GM12872 (cell line): ENCODE data around the gene LYRM4.

Experiments
- TF ChIP-seq, protein P1 (sequence below): IDR thresholded peaks from 3 replicates; pipeline ENCODE4 v1.5.1; 2011; ENCODE audit warnings: low read depth, mild to moderate bottlenecking, low read length, moderate library complexity; ENCODE audit not compliant: insufficient read depth

The LYRM4 gene

DNA sequence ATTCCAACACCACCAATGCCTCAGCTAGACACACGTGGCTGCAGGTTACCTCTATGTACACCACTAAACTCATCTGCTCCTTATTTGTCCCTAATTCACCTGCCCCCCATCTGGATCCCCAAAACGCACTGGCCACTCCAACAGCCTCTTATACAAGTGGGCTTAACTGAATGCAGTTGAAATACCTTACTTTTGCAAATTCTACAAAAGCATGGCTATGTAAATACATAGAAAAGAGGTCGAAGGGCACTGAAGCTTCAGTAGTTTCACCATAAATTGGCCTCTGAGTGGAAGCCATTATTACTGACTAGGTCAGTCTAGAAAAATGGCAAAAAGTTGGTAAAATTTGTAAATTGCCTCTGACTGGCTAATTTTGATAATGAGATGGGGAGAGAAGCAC is 186.8 kb downstream of the LYRM4 start:
- TF ChIP-seq, protein P1, sequence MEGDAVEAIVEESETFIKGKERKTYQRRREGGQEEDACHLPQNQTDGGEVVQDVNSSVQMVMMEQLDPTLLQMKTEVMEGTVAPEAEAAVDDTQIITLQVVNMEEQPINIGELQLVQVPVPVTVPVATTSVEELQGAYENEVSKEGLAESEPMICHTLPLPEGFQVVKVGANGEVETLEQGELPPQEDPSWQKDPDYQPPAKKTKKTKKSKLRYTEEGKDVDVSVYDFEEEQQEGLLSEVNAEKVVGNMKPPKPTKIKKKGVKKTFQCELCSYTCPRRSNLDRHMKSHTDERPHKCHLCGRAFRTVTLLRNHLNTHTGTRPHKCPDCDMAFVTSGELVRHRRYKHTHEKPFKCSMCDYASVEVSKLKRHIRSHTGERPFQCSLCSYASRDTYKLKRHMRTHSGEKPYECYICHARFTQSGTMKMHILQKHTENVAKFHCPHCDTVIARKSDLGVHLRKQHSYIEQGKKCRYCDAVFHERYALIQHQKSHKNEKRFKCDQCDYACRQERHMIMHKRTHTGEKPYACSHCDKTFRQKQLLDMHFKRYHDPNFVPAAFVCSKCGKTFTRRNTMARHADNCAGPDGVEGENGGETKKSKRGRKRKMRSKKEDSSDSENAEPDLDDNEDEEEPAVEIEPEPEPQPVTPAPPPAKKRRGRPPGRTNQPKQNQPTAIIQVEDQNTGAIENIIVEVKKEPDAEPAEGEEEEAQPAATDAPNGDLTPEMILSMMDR: no peak

DNA sequence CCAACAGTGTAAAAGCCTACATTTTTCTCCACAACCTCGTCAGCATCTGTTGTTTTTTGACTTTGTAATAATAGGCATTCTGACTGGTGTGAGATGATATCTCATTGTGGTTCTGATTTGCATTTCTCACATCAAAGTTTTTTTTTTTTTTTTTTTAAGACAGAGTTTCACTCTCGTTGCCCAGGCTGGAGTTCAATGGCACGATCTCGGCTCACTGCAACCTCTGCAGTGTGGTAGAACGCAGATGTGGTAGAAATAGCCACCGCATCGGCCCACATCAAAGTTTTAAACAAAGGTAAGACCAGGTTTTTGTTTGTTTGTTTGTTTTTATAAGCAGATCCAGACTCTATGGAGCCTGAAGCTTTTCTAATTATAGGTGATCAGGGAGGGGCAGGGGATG is 188.3 kb downstream of the LYRM4 start:
- TF ChIP-seq, protein P1: no peak

DNA sequence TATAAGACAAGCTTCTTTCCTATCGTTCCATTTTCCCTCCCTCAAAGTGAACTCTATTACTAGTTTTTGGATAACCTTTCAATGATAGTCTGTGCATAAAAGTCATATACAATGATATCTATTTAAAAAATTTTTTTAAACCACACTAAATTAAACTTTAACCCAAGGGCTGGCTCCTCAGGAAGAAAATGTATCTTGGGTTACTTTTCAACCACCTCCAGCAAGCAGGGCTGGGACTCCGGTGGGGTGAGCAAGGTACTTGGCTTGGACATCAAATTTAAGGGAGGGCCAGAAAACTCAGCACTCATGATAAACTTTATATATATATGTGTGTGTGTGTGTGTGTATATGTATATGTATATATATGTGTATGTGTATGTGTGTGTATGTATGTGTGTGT is 189.5 kb downstream of the LYRM4 start:
- TF ChIP-seq, protein P1: no peak

DNA sequence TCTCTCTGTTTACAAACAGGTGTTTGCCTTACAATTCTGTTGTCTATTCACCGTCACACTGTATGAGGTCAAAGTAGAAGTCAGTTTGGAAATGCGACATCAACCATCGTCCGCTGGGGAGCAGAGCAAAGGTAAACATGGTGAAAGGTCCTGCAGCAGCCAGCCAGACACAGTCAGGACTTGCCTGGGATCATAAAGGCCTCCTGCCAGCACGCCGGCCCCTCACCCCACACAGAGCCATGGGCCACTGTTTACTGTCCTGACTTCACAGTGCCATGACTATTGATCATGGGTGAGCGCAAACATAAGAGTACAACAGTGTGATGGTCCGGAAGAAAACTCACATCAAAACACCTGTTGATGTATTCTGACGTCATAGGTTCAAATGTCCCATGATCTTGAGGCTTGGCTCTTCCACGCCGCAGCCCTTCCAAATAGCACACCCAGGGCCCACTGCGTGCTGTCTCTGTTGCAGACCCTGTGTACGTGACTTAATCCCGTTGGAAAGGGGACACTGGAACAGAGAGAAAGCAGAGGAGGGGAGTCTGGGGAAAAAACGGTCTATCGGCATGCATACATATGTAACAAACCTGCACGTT is 192.5 kb downstream of the LYRM4 start:
- TF ChIP-seq, protein P1: no peak

DNA sequence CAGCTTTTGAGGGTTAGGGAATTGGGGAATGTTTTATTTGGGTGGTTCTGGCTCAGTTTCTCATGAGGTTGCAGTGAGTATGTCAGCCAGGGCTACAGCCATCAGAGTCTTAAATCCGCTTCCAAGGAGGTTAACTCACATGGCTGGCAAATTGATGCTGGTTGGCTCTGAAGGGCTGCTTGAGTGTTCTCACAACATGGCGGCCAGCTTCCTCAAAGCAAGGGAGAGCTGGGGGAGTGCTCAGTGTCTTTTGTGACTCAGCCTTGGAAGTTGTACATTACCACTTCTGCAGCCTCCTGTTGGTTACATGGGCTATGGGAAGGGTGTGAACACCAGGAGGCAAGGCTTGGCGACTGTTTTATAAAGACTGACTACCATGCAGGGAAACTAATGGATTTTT is 193.4 kb downstream of the LYRM4 start:
- TF ChIP-seq, protein P1: no peak

DNA sequence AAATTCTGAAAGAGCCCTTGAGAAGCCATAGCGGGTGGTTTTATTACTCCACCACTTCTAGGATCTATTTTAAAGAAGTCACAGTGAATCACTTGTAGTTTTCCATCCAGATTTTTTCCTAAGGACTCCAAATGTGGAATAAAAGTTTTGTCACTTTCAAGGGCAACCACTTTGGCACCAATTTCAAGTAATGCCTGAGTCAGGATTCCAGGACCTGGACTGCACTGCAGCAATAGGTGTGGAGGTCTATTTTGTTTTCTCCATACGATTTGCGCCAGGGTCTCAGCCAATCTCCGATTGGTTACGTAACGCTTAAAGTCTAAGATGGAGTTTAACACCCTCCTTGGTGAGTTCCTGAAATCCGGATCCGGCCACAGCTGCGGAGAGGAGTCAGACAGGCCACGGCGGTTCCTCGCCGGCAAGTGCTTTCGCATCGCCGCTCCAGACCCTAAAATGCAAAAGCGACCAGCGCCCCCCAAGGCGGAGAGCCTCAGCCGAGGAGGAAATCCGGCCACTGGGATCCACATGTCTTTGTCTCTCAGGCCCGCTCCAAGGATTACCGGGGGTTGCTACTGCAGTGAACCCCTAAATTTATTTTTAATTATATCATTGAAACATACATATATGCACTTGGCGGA is 194.2 kb downstream of the LYRM4 start:
- TF ChIP-seq, protein P1: no peak

DNA sequence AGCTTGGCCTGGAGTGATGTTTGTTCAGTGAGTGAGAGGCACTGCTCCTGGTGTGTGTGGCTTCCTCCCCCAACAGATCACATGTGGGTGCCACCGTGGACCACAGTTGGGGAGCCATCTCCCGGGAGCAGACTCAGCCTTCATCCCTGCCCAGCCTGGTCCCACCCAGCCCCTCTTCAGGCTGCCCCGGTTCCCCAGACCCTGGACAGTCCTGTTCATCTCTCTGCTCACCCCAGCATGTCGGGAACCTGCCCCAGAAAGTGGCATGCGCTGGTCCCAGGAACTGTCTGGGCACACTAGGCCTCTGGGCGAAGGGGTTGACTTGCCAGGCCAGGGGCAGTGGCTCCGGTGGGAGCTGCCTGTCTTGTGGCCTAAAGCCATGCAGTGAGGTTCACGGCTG is 197.1 kb downstream of the LYRM4 start:
- TF ChIP-seq, protein P1: no peak

DNA sequence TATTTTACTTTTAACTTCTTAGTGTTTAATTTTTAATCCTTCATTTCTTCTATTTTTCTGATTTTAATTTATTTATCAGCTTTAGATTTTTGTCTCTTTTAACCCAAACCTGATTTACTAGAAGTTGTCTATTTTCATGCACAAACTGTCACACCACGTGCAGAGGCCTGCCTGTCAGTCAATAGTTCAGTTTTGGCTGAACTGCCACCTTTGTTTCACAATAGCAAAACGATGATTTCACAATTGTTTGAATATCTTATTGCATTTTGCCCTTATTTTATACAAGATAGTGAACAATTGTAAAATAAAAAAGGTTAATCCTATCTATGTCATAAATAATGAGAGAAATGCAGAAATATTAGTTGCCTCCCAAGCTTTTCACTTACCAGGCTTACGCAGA is 199.6 kb downstream of the LYRM4 start:
- TF ChIP-seq, protein P1: no peak
